GM18499 (cell line): ENCODE results near the gene C2orf49.

Experiments used
- ATAC-seq: cut with Tn5 transposase; IDR thresholded peaks from one replicate; pipeline ENCODE4 v1.9.1; 2021; ENCODE audit warnings: moderate number of reproducible peaks; ENCODE audit not compliant: insufficient read depth, unreplicated experiment

Gene C2orf49

DNA sequence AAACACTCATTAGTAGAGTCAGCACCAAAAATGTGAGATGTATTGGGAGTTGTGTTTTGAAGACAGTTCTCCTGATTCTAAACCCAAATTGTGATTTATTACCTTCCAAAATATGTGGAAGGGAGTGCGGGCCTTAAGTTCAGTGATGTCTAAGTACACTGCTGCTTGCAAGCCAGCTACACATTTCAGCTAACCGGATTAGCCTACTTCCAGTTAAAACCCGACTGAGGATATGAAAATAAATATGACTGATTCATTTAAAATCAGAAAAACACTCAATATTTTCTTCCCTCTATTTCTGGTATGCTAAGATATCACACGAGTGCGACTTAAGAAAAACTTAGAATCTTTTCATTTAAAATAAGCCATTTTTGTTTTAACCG, 60.6 kb downstream of the C2orf49 start:
- ATAC-seq: no peak

DNA sequence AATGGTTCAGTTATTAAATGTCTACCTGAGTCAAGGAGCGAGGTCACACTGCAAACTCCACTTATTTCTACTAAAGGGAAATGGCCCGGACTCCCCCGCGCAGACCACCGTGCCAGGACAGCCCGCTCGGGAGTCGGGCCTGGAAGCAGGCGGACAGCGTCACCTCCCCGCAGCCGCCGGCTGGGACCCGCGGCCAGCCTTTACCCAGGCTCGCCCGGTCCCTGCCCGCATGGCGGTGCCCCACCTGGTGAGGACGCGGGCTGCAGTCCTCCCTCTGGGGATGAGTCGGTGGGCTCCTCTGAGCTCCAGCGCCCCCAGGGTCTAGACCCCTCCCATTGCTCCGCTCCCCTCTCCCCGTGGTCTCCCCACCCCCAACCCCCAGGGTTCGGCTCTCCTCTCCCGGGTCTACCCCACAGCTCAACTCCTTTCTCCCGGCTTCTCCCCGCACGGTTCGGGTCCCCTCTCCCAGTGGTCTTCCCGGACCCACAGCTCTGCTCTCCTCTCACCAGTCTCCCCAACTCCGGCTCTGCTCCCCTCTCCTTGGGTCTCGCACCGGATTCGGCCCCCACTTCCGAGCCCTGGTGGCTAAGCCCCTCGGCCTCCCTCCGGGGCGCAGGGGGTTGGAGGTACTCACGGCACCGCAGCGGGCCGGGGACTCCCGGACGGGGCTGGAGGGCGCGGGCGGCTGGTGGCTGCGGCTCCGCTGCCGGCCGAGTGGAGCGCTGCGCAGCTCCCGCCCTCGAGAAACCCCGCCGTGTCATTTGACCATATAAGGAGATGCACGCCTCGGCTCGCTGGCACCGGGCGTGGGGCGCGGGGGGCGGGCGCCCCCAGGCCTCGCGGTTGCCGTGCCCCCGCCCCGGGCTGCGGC, 61.2 kb downstream of the C2orf49 start, which contains the start of gene FHL2:
Gene FHL2 (minus strand): TSS at position 716 of the 871 bp plus-strand sequence. CDS start 12,535 bp downstream, outside the sequence.
- ATAC-seq: peak; percentile 90
